ENCODE data around the gene EHBP1. TPM values are rescaled to one million over a fixed set of nuclear protein-coding genes. Genes with fewer than 3 reads are reported as not detected.

Gene EHBP1
- polyA plus RNA-seq, 1 of the 3 experiments (the other 2 are of a cell fraction): 62.7 TPM

DNA sequence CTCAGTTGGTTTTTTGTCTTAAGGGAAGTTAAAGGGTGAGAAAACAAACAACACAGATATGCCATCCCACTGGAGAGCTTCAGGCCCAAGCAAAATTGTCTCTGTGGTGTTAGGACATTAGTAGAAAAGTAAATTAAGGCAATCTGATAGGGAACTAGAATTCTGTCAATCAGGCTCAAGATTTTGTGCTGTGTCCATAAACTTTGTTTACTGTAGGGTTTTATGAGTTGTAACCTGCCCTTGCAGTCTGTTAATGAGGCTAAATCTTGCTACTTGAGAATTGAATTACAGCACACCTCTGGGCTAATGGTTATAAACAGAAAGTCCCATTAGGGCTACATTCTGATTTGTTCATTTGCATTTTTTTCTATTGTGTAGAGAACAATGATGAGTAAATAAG is 267.1 kb downstream of the EHBP1 start:
- no peaks in the 10 kb centered on the region for H4K20me1 ChIP-seq (ENCODE audit: insufficient read depth)
- no peaks in the 10 kb centered on the region for H3K4me1 ChIP-seq (ENCODE audit: control insufficient read depth in 1 of 2, insufficient read depth in 2 of 2, low read depth in 1 of 2, low read length in 1 of 2)
- TF ChIP-seq FOXM1 (IDR thresholded peaks at IDR 0.05; ENCODE audit: low read depth) (no peak), NFIC (IDR thresholded peaks at IDR 0.05; ENCODE audit: borderline replicate concordance) (no peak), GATA2 (CRISPR knock-in tag; IDR thresholded peaks at IDR 0.05) (no peak), IRF3 (IDR thresholded peaks at IDR 0.05; ENCODE audit: low read depth, low read length) (no peak), FOSL2 (IDR thresholded peaks at IDR 0.05; ENCODE audit: borderline replicate concordance, low read depth) (no peak), PBX3 (IDR thresholded peaks at IDR 0.05) (no peak), TEAD4 (IDR thresholded peaks at IDR 0.05; ENCODE audit: borderline replicate concordance, insufficient read depth) (no peak), TCF12 (IDR thresholded peaks at IDR 0.05) (no peak), YY1 (IDR thresholded peaks at IDR 0.05; ENCODE audit: low read depth) (no peak), SIN3A (IDR thresholded peaks at IDR 0.05; ENCODE audit: borderline replicate concordance, low read depth, low read length) (no peak), CHD2 (IDR thresholded peaks at IDR 0.05; ENCODE audit: low read length, partially characterized antibody) (no peak), FOXJ3 (CRISPR knock-in tag; IDR thresholded peaks at IDR 0.05) (no peak), MXI1 (IDR thresholded peaks at IDR 0.05; ENCODE audit: low read depth, low read length) (no peak), TAF1 (IDR thresholded peaks at IDR 0.05; ENCODE audit: borderline replicate concordance, low read depth, low read length) (no peak)
- TF ChIP-seq, protein P1, sequence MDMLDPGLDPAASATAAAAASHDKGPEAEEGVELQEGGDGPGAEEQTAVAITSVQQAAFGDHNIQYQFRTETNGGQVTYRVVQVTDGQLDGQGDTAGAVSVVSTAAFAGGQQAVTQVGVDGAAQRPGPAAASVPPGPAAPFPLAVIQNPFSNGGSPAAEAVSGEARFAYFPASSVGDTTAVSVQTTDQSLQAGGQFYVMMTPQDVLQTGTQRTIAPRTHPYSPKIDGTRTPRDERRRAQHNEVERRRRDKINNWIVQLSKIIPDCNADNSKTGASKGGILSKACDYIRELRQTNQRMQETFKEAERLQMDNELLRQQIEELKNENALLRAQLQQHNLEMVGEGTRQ (IDR thresholded peaks at IDR 0.05; ENCODE audit: borderline replicate concordance, low read depth, low read length): no peak
- TF ChIP-seq, protein P2, sequence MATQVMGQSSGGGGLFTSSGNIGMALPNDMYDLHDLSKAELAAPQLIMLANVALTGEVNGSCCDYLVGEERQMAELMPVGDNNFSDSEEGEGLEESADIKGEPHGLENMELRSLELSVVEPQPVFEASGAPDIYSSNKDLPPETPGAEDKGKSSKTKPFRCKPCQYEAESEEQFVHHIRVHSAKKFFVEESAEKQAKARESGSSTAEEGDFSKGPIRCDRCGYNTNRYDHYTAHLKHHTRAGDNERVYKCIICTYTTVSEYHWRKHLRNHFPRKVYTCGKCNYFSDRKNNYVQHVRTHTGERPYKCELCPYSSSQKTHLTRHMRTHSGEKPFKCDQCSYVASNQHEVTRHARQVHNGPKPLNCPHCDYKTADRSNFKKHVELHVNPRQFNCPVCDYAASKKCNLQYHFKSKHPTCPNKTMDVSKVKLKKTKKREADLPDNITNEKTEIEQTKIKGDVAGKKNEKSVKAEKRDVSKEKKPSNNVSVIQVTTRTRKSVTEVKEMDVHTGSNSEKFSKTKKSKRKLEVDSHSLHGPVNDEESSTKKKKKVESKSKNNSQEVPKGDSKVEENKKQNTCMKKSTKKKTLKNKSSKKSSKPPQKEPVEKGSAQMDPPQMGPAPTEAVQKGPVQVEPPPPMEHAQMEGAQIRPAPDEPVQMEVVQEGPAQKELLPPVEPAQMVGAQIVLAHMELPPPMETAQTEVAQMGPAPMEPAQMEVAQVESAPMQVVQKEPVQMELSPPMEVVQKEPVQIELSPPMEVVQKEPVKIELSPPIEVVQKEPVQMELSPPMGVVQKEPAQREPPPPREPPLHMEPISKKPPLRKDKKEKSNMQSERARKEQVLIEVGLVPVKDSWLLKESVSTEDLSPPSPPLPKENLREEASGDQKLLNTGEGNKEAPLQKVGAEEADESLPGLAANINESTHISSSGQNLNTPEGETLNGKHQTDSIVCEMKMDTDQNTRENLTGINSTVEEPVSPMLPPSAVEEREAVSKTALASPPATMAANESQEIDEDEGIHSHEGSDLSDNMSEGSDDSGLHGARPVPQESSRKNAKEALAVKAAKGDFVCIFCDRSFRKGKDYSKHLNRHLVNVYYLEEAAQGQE (IDR thresholded peaks at IDR 0.05; ENCODE audit: low read depth, low read length): no peak
- TF ChIP-seq, protein P3, sequence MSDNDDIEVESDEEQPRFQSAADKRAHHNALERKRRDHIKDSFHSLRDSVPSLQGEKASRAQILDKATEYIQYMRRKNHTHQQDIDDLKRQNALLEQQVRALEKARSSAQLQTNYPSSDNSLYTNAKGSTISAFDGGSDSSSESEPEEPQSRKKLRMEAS (IDR thresholded peaks at IDR 0.05; ENCODE audit: low read depth): no peak
- no peaks in the 10 kb centered on the region for H3K9me3 ChIP-seq
- no peak overlapping the region for H2AFZ ChIP-seq (ENCODE audit: low read depth)
- H3K9ac ChIP-seq: no peak overlapping the region
- H3K9me2 ChIP-seq: no peaks in the 10 kb centered on the region
- no peaks in the 10 kb centered on the region for H3K27me3 ChIP-seq (ENCODE audit: insufficient read depth)
- peaks cover 24 to 37% of the 10 kb centered on the region in 2 experiments for H3K36me3 ChIP-seq (replicated peaks in 1 of 2; ENCODE audit: control insufficient read depth in 1 of 2, insufficient read depth in 2 of 2, low read length in 1 of 2)
- POLR2A ChIA-PET: no interaction called here
- no peak overlapping the region for H3K4me2 ChIP-seq
- CTCF ChIA-PET: no interaction called here
- H3F3A ChIP-seq (replicated peaks; ENCODE audit: insufficient read depth): no peaks in the 10 kb centered on the region
- no peak overlapping the region for H3K4me3 ChIP-seq (ENCODE audit: low read depth in 2 of 2, low read length in 1 of 2)
- H3K27ac ChIP-seq (ENCODE audit: low read depth in 2 of 2, low read length in 1 of 2): no peak overlapping the region
- no peaks in the 10 kb centered on the region for H3K79me2 ChIP-seq (ENCODE audit: insufficient read depth)
- DNase-seq: no peak
